HL-60 (cell line): ENCODE results near the gene LINGO4.

Experiments
- DNase-seq, 2 experiments: peaks; one replicate each; pipeline ENCODE4 v3.0.0-alpha.2; 2010 to 2020; ENCODE audit warnings: low read depth in 1 of 2, low spot score in 1 of 2
- H3K27ac ChIP-seq: fragments of 250-450 bp; sonication (Bioruptor Pico); replicated peaks from 2 replicates; pipeline ENCODE4 v1.5.1; 2020; ENCODE audit warnings: mild to moderate bottlenecking, moderate library complexity
- H3K27me3 ChIP-seq: fragments of 250-450 bp; sonication (Bioruptor Pico); 2 replicates; pipeline ENCODE4 v1.5.1; 2021; ENCODE audit warnings: mild to moderate bottlenecking, moderate library complexity; ENCODE audit not compliant: insufficient read depth, poor library complexity, severe bottlenecking
- H3K4me3 ChIP-seq: replicated peaks from 2 replicates; pipeline ENCODE4 v1.5.1; 2011; ENCODE audit warnings: mild to moderate bottlenecking, control low read depth, low read length; ENCODE audit not compliant: insufficient read depth
- CTCF ChIP-seq: IDR thresholded peaks from one replicate; pipeline ENCODE4 v1.5.1; 2011; ENCODE audit warnings: low read length, control low read depth, inconsistent platforms; ENCODE audit not compliant: insufficient read depth
- GABPA ChIP-seq: IDR thresholded peaks from 2 replicates; pipeline ENCODE4 v1.6.1; 2012; ENCODE audit warnings: low read depth
- POLR2AphosphoS5 ChIP-seq: IDR thresholded peaks from 2 replicates; pipeline ENCODE4 v1.6.1; 2012; ENCODE audit warnings: low read depth
- REST ChIP-seq: IDR thresholded peaks from 2 replicates; pipeline ENCODE4 v1.6.1; 2012; ENCODE audit warnings: low read depth; ENCODE audit not compliant: insufficient replicate concordance
- SPI1 ChIP-seq: IDR thresholded peaks from 2 replicates; pipeline ENCODE4 v1.6.1; 2012; ENCODE audit warnings: low read depth, mild to moderate bottlenecking, borderline replicate concordance

LINGO4 gene

GRCh38 chr1:151763990-151764389 is 41.2 kb downstream of the LINGO4 start:
- no peak for DNase-seq
- Histone ChIP-seq H3K27me3 (no peaks in the 10 kb centered on the region), H3K4me3 (peak overlapping the region; percentile 90), H3K27ac (peak overlapping the region; percentile 72)
- TF ChIP-seq GABPA (no peak), REST (no peak), SPI1 (no peak), CTCF (no peak), POLR2AphosphoS5 (no peak)

GRCh38 chr1:151762941-151763921 is 42.0 kb downstream of the LINGO4 start, which contains the start of gene MRPL9:
TSS of gene MRPL9 (minus strand) at chr1:151763496. CDS start at chr1:151763479, 17 bp downstream.
- peak; percentile 74 to 88 for DNase-seq
- peak within 1 kb of the TSS; percentile 72 for H3K27ac ChIP-seq
- TF ChIP-seq POLR2AphosphoS5 (peak; percentile 74), CTCF (no peak), REST (peak; percentile 61), SPI1 (no peak), GABPA (no peak)

GRCh38 chr1:151760597-151761385 is 44.4 kb downstream of the LINGO4 start:
- no peak for DNase-seq
- no peak overlapping the region for H3K4me3 ChIP-seq
- no peaks in the 10 kb centered on the region for H3K27me3 ChIP-seq
- no peak overlapping the region for H3K27ac ChIP-seq
- TF ChIP-seq CTCF (no peak), POLR2AphosphoS5 (no peak), GABPA (no peak), REST (no peak), SPI1 (no peak)

More at GRCh38 chr1:151762941-151763921, 42.0 kb downstream of the LINGO4 start, which contains the start of gene MRPL9:
- Histone ChIP-seq H3K4me3 (peak within 1 kb of the TSS; percentile 90), H3K27me3 (no peaks in the 10 kb centered on the region)
